Kidney (tissue), 14 donors: ENCODE measurements around the gene HGFAC. TPM values are rescaled to one million over a fixed set of nuclear protein-coding genes. Genes with fewer than 3 reads are reported as not detected.

Source experiments
- DNase-seq, 5 donors: peaks; one replicate each; pipeline ENCODE4 v3.0.0-alpha.2; 2013 to 2020
- FAIRE-seq: peaks from 2 replicates; lab custom pipeline; 2012; peaks lifted over from hg19 to GRCh38; lab: Jason Lieb, UNC
- H3K27ac ChIP-seq, 2 donors: one replicate each; pipeline ENCODE4 v1.7.0; 2013; ENCODE audit warnings: low read depth in 2 of 2, low read length in 2 of 2, inconsistent platforms in 1 of 2
- H3K27me3 ChIP-seq: one replicate; pipeline ENCODE4 v1.7.1; 2013; ENCODE audit warnings: low read length, inconsistent platforms; ENCODE audit not compliant: control insufficient read depth, insufficient read depth
- H3K36me3 ChIP-seq, 3 donors: one replicate each; pipeline versions ENCODE4 v1.7.0 to v1.7.1; 2013; ENCODE audit warnings: low read length in 3 of 3, control low read depth in 1 of 3, inconsistent platforms in 1 of 3; ENCODE audit not compliant: insufficient read depth in 3 of 3, control insufficient read depth in 2 of 3
- H3K4me1 ChIP-seq, 3 donors: one replicate each; pipeline versions ENCODE4 v1.7.0 to v1.7.1; 2013; ENCODE audit warnings: low read length in 3 of 3, inconsistent platforms in 1 of 3, low read depth in 1 of 3; ENCODE audit not compliant: control insufficient read depth in 2 of 3, insufficient read depth in 2 of 3
- H3K4me3 ChIP-seq, 3 donors: one replicate each; pipeline versions ENCODE4 v1.7.0 to v1.8.1; 2013; ENCODE audit warnings: low read length in 3 of 3, control low read depth in 1 of 3, inconsistent platforms in 1 of 3
- H3K9ac ChIP-seq, 3 donors: one replicate each; pipeline versions ENCODE4 v1.7.0 to v1.7.1; 2013; ENCODE audit warnings: low read length in 3 of 3, control low read depth in 1 of 3, inconsistent platforms in 1 of 3
- H3K9me3 ChIP-seq, 3 donors: one replicate each; pipeline versions ENCODE4 v1.7.0 to v1.7.1; 2013; ENCODE audit warnings: low read length in 3 of 3, control low read depth in 1 of 3, inconsistent platforms in 1 of 3; ENCODE audit not compliant: control insufficient read depth in 2 of 3, insufficient read depth in 1 of 3
- CTCF ChIP-seq: IDR thresholded peaks from 3 replicates; pipeline ENCODE4 v1.5.1; 2012; ENCODE audit warnings: mild to moderate bottlenecking, moderate library complexity, borderline replicate concordance; ENCODE audit not compliant: insufficient read depth; ENCODE audit errors: extremely low read depth
- intact Hi-C: fragments of 100-400 bp; cut with DNase I; formaldehyde crosslinking; loops from one replicate; pipeline ENCODE4 v1.11.1; 2022
- polyA plus RNA-seq: library from polyadenylated mRNA; stranded (reverse); fragments of 350-450 nt; fragmentation: Illumina TruSeq; extraction: RNeasy Lipid Tissue Mini Kit (QIAGEN cat#74804); gene quantifications from one replicate; pipeline ENCODE4 v1.2.3, GENCODE V29; 2014; ENCODE audit warnings: low read depth, low replicate concordance; ENCODE audit not compliant: insufficient read depth
- total RNA-seq: library from RNA; stranded (reverse); fragmentation: NEBNext Ultra II Directional; extraction: Animal tissue kit (Norgen Biotek cat#: 25700); gene quantifications from one replicate; pipeline ENCODE4 v1.2.1, GENCODE V29; 2021
- donor health status: control.
- donor health status: control.
- donor health status: control.
- donor health status: control.
- donor health status: control.
- donor health status: DM: yes; HTN: yes; CAD: no.
- donor health status: Normal renal cell carcinoma (clear cell type).

The HGFAC gene
- total and polyA plus RNA-seq, 2 donors from 2014 or later = 0.86 to 1.6 TPM

GRCh38 chr4:3396600-3396999, 45.2 kb upstream of the HGFAC start:
- H3K36me3 ChIP-seq = peaks cover 0 to 2% (median 0%) of the 10 kb centered on the region in 3 donors
- intact Hi-C loops = no loop called here
- H3K9ac ChIP-seq = no peak overlapping the region
- H3K27me3 ChIP-seq = no peaks in the 10 kb centered on the region
- TF ChIP-seq CTCF = no peak
- FAIRE-seq (no peak), DNase-seq (no peak)
- no peak overlapping the region for H3K4me3 ChIP-seq
- peaks cover 0 to 5% (median 0%) of the 10 kb centered on the region in 3 donors for H3K4me1 ChIP-seq
- no peak overlapping the region for H3K27ac ChIP-seq
- H3K9me3 ChIP-seq = no peaks in the 10 kb centered on the region

GRCh38 chr4:3397128-3397527, 44.6 kb upstream of the HGFAC start:
- Histone ChIP-seq H3K9me3 (no peaks in the 10 kb centered on the region), H3K9ac (no peak overlapping the region), H3K27ac (no peak overlapping the region), H3K36me3 (peaks cover 0 to 2% (median 0%) of the 10 kb centered on the region in 3 donors), H3K27me3 (no peaks in the 10 kb centered on the region), H3K4me3 (no peak overlapping the region), H3K4me1 (peaks cover 0 to 5% (median 0%) of the 10 kb centered on the region in 3 donors)
- no peak for FAIRE-seq
- peak in 1 of 5 donors; percentile 18 for DNase-seq
- TF ChIP-seq CTCF = no peak
- intact Hi-C loops = no loop called here

- no peaks in the 10 kb centered on the region for H3K27me3 ChIP-seq
- peaks cover 0 to 2% (median 0%) of the 10 kb centered on the region in 3 donors for H3K36me3 ChIP-seq
- H3K9me3 ChIP-seq = no peaks in the 10 kb centered on the region
- no peak overlapping the region for H3K4me3 ChIP-seq
- intact Hi-C loops = no loop called here
- H3K4me1 ChIP-seq = peaks cover 0 to 5% (median 0%) of the 10 kb centered on the region in 3 donors
- no peak overlapping the region for H3K27ac ChIP-seq
- peak in 1 of 5 donors; percentile 9 for DNase-seq
- no peak for TF ChIP-seq CTCF
- H3K9ac ChIP-seq = no peak overlapping the region
- FAIRE-seq = no peak
Observed at GRCh38 chr4:3399277-3400194, 42.2 kb upstream of the HGFAC start.
